Bronchial epithelial cell (primary cell): ENCODE measurements around the gene CLDN2. TPM values are rescaled to one million over a fixed set of nuclear protein-coding genes. Genes with fewer than 3 reads are reported as not detected.

Experiments
- DNase-seq: peaks from one replicate; pipeline ENCODE4 v3.0.0-alpha.2; 2010; ENCODE audit warnings: low read depth
- FAIRE-seq: peaks from 2 replicates; lab custom pipeline; 2011; peaks lifted over from hg19 to GRCh38; lab: Jason Lieb, UNC
- H3K27me3 ChIP-seq: 2 replicates; pipeline ENCODE4 v1.5.1; 2011; ENCODE audit warnings: low read length; ENCODE audit not compliant: control insufficient read depth, insufficient read depth
- H3K36me3 ChIP-seq: 2 replicates; pipeline ENCODE4 v1.5.1; 2011; ENCODE audit warnings: low read length; ENCODE audit not compliant: control insufficient read depth, insufficient read depth
- H3K4me3 ChIP-seq: 2 replicates; pipeline ENCODE4 v1.5.1; 2011; ENCODE audit warnings: mild to moderate bottlenecking, low read depth, low read length, control low read depth
- total RNA-seq: library from RNA; depleted of rRNA; stranded (reverse); fragments of >200 nt; gene quantifications from 2 replicates; pipeline ENCODE4 v1.2.1, GENCODE V29; 2014
- TF ChIP-seq, protein P1 (sequence below): IDR thresholded peaks from 2 replicates; pipeline ENCODE4 v1.5.1; 2011; ENCODE audit warnings: mild to moderate bottlenecking, moderate library complexity, low read length, control low read depth, inconsistent platforms; ENCODE audit not compliant: insufficient read depth, severe bottlenecking

The CLDN2 gene
- total RNA-seq, 1 donor from 2014 or later: not detected

- TF ChIP-seq, protein P1, sequence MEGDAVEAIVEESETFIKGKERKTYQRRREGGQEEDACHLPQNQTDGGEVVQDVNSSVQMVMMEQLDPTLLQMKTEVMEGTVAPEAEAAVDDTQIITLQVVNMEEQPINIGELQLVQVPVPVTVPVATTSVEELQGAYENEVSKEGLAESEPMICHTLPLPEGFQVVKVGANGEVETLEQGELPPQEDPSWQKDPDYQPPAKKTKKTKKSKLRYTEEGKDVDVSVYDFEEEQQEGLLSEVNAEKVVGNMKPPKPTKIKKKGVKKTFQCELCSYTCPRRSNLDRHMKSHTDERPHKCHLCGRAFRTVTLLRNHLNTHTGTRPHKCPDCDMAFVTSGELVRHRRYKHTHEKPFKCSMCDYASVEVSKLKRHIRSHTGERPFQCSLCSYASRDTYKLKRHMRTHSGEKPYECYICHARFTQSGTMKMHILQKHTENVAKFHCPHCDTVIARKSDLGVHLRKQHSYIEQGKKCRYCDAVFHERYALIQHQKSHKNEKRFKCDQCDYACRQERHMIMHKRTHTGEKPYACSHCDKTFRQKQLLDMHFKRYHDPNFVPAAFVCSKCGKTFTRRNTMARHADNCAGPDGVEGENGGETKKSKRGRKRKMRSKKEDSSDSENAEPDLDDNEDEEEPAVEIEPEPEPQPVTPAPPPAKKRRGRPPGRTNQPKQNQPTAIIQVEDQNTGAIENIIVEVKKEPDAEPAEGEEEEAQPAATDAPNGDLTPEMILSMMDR: no peak
- Histone ChIP-seq H3K36me3 (no peaks in the 10 kb centered on the region), H3K4me3 (no peak overlapping the region), H3K27me3 (no peaks in the 10 kb centered on the region)
- FAIRE-seq (no peak), DNase-seq (peak; percentile 5)
These were observed 6.8 kb downstream of the CLDN2 start for GRCh38 chrX:106927023-106927422.

DNA sequence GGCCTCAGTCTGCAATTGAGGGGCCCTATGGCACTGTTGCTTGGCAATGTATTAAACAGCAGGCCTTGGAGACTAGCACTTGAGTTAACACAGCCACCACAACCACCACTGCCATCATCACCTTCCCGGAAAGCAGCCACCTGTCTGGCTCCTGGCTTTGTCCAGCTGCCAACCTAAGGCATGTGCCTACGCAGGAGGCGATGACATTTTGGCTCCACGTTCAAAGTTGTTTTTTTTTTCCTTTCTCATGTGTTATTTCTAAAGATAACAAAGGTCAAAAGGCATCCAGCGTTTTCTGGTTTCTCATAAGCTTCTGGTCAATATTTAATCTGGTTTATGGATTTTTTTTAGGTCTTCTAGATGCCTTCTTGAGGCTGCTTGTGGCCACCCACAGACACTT, 7.5 kb downstream of the CLDN2 start:
- DNase-seq (no peak), FAIRE-seq (no peak)
- no peaks in the 10 kb centered on the region for H3K27me3 ChIP-seq
- TF ChIP-seq, protein P1: no peak
- H3K36me3 ChIP-seq: no peaks in the 10 kb centered on the region
- no peak overlapping the region for H3K4me3 ChIP-seq

- Histone ChIP-seq H3K4me3 (no peak overlapping the region), H3K27me3 (no peaks in the 10 kb centered on the region), H3K36me3 (no peaks in the 10 kb centered on the region)
- FAIRE-seq: no peak
- TF ChIP-seq, protein P1: no peak
- no peak for DNase-seq
These were observed 8.0 kb downstream of the CLDN2 start for GRCh38 chrX:106928227-106928626.

- Histone ChIP-seq H3K36me3 (no peaks in the 10 kb centered on the region), H3K27me3 (no peaks in the 10 kb centered on the region), H3K4me3 (no peak overlapping the region)
- TF ChIP-seq, protein P1: no peak
- FAIRE-seq (no peak), DNase-seq (no peak)
These were observed 11.8 kb downstream of the CLDN2 start for GRCh38 chrX:106931831-106932491.

DNA sequence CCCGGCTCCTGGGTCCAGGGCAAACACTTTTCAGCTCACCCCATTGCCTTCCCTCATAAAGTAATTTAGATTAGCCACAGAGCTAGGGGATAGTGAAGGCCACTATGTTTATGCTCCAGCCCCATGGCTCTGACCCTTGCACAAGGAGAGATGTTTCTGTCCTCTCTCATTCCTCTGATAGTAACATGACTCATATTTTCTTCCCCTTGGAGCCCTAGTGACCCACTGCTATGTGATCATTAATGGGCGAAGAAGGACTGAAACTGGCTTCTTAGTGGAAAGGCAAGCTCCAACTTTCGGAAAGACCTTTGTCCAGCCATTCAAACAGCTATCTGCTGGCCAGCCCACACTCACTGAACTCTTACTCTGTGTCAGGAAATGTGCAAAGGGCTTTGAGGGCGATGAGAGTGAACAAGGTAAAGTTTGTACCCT, 12.3 kb downstream of the CLDN2 start:
- DNase-seq (no peak), FAIRE-seq (no peak)
- no peaks in the 10 kb centered on the region for H3K36me3 ChIP-seq
- H3K27me3 ChIP-seq: no peaks in the 10 kb centered on the region
- TF ChIP-seq, protein P1: no peak
- H3K4me3 ChIP-seq: no peak overlapping the region
